Rectal smooth muscle tissue (tissue), 1 donor: Measurements from ENCODE around the gene FFAR2.
"Not testable (repeated sequence)": the region's sequence is repeated elsewhere in the genome, so short reads cannot be mapped to it uniquely, and the experiment has no call there.

ENCODE experiments used
- H3K27ac ChIP-seq: one replicate; pipeline ENCODE4 v1.7.0; 2013; ENCODE audit warnings: low read depth, low read length, inconsistent platforms
- H3K27me3 ChIP-seq: one replicate; pipeline ENCODE4 v1.7.0; 2013; ENCODE audit warnings: low read length; ENCODE audit not compliant: control insufficient read depth, insufficient read depth
- H3K36me3 ChIP-seq: one replicate; pipeline ENCODE4 v1.7.0; 2013; ENCODE audit warnings: low read length; ENCODE audit not compliant: control insufficient read depth, insufficient read depth
- H3K4me1 ChIP-seq: one replicate; pipeline ENCODE4 v1.7.0; 2013; ENCODE audit warnings: low read length; ENCODE audit not compliant: control insufficient read depth, insufficient read depth
- H3K4me3 ChIP-seq: one replicate; pipeline ENCODE4 v1.7.0; 2013; ENCODE audit warnings: low read length
- H3K9ac ChIP-seq: one replicate; pipeline ENCODE4 v1.7.0; 2013; ENCODE audit warnings: low read length

Gene FFAR2

DNA sequence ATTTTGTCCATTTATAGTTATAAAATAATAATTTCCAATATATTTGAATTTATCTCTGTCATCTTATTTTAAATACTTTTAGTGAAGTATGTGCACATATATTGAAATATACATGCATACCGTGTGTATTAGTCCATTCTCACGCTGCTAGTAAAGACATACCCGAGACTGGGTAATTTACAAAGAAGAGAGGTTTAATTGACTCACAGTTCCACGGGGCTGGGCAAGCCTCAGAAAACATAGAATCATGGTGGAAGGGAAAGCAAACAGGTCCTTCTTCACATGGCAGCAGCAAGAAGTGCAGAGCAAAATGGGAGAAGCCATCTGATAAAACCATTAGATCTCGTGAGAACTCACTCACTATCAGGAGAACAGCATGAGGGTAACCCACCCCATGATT is 37.6 kb upstream of the FFAR2 start:
- Histone ChIP-seq H3K4me3 (no peak overlapping the region), H3K27me3 (peaks cover 4% of the 10 kb centered on the region), H3K27ac (no peak overlapping the region), H3K4me1 (no peaks in the 10 kb centered on the region), H3K9ac (no peak overlapping the region), H3K36me3 (no peaks in the 10 kb centered on the region)

DNA sequence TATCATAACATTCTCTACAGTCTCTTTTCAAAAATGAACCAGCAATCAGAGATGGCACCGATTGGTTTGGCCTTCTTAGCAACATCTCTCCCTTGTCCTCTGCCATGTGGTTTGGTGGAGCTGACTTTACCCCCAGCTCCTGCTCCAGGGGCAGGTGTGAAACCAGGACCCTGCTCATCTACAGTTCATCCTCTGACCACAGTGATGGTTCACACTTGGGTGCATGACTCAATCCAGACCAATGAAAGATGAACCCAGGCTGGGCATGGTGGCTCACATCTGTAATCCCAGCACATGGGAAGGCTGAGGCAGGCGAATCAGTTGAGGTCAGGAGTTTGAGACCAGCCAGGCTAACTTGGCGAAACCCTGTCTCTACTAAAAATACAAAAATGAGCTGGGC is 33.6 kb upstream of the FFAR2 start:
- Histone ChIP-seq H3K27ac (no peak overlapping the region), H3K4me1 (no peaks in the 10 kb centered on the region), H3K4me3 (no peak overlapping the region), H3K27me3 (peaks cover 4% of the 10 kb centered on the region), H3K9ac (no peak overlapping the region), H3K36me3 (no peaks in the 10 kb centered on the region)

DNA sequence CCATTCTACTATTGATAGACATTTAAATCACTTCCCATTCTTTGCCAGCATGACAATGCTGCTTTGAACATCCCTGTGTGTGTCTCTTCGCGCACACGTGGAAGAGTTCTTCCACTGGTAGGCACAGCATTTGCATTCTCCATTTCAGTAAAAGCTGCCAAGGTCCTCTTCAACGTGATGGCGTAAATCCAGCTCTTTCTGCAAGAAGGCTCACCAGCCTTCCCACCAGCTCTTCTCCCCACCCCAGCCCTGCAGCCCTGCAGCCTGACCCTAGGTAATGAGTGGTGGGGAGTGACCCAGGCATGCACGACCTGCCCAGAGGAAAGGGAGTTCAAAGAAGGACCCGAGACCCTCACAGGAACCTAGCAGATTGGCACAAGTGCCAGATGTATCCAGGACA is 31.7 kb upstream of the FFAR2 start:
- Histone ChIP-seq H3K4me3 (no peak overlapping the region), H3K4me1 (no peaks in the 10 kb centered on the region), H3K9ac (no peak overlapping the region), H3K27ac (no peak overlapping the region), H3K27me3 (peaks cover 4% of the 10 kb centered on the region), H3K36me3 (no peaks in the 10 kb centered on the region)

DNA sequence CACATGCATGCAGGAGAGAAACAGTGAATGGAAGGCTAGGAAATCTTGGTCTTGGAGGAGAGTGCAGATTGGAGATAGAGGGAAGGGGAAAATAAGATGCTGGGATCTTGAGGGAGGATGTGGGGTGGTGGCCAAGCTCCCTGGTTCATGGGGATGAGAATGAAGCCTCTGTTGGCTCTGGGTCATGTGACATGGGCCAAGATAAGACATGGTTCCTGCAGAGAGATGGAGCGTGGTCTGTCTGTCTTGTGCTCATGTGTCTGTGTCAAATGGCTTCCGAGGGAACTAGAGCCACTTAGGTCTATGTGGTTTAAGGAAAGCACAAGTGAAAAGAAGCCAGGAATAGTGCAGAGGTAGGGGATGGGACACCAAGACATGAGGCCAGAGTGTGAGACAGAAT is 30.8 kb upstream of the FFAR2 start:
- H3K27me3 ChIP-seq: peaks cover 4% of the 10 kb centered on the region
- H3K9ac ChIP-seq: no peak overlapping the region
- H3K4me3 ChIP-seq: no peak overlapping the region
- no peaks in the 10 kb centered on the region for H3K36me3 ChIP-seq
- H3K27ac ChIP-seq: no peak overlapping the region
- no peaks in the 10 kb centered on the region for H3K4me1 ChIP-seq

DNA sequence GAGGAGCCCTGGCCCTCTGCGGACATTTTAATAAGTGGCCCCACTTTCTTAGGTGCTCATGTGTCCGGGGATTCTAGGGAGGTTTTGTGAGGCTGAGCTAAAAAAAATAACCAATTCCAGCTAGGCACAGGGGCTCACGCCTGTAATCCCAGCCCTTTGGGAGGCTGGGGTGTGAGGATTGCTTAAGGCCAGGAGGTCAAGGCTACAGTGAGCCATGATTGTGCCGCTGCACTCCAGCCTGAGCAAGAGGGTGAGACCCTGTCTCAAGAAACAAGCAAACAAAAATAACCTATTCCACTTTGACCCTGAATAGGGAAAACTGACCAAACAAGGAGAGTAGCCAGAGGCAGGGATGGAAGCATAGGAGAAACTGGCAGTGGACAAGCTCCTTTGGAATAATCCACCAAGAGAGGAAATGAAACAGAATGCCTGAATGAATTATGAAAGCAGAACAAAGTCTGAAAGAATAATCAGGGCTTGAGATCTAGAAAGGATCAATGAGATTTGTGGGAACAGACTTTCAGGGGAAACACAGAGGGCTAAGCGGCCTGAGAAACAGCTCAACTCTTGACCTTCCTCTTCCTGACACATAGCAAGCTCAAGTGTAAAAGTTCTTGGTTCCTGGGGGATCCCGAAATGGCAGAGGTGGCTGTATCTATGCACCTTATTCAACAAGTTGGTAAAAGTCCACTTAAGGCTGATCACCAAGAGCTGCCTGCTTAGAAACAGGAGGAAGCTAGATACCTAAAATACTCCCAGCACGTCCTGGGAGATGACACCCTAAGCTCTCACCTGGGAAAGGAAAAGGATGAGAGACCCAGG is 30.1 kb upstream of the FFAR2 start:
- no peaks in the 10 kb centered on the region for H3K36me3 ChIP-seq
- no peaks in the 10 kb centered on the region for H3K4me1 ChIP-seq
- no peak overlapping the region for H3K27ac ChIP-seq
- no peak overlapping the region for H3K4me3 ChIP-seq
- no peak overlapping the region for H3K9ac ChIP-seq
- H3K27me3 ChIP-seq: peaks cover 4% of the 10 kb centered on the region

DNA sequence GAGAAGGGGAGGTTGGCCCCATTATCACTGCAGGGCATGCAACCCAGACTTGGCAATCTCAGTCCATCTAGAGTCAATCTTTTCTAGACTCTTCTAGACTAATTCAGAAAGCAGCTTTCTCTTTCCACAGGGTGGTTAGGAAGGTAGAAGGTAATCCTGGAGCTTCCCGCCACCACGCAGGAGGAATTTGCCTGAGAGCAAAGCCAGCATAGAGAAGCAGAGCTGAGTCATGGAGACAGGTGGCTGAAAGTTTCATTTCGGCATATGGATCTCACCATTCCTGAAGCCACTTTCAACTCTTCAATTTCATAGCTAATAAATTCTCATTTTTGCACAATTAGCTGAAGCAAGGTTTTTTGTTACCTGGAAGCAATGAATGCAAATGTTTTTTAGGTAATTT is 29.0 kb upstream of the FFAR2 start:
- Histone ChIP-seq H3K9ac (no peak overlapping the region), H3K27me3 (peaks cover 4% of the 10 kb centered on the region), H3K27ac (no peak overlapping the region), H3K4me3 (no peak overlapping the region), H3K36me3 (no peaks in the 10 kb centered on the region), H3K4me1 (no peaks in the 10 kb centered on the region)

DNA sequence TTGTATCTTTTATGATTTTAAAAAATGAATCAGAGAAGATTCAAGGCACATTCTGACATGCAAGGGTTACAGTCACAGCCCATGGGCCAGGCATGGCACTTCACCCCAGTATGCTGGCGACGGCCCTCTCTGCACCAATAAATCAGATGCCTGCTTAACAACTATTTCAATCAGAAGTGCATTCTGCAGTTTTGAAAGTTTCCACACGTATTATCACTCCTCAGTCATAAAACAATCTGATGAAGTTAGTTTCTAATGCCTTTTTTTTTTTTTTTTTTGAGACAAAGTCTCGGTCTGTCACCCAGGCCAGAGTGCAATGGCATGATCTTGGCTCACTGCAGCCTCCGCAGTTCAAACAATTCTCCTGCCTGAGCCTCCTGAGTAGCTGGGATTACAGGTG is 28.3 kb upstream of the FFAR2 start:
- H3K27me3 ChIP-seq: no peaks in the 10 kb centered on the region
- no peak overlapping the region for H3K4me3 ChIP-seq
- no peak overlapping the region for H3K9ac ChIP-seq
- H3K4me1 ChIP-seq: no peaks in the 10 kb centered on the region
- H3K27ac ChIP-seq: no peak overlapping the region
- no peaks in the 10 kb centered on the region for H3K36me3 ChIP-seq

DNA sequence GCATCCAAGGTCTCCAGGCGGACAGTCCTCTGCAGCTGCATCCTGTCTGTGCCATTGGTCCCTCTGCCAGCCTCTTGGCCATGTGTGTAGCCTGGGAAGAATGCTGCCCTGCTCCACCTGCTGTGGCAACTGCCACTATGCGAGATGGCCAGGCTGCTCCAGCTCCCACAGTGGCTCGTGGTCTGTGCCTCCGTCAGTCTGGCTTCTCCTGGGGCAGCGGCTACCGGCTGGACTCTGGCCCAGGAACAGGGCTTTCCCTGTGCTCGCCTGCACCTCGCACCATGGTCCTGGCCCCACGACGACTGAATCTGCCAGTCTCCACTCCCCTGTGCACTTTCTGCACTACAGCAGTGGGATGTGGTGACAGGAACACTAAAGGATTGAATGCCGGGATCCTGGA is 26.7 kb upstream of the FFAR2 start:
- no peaks in the 10 kb centered on the region for H3K27me3 ChIP-seq
- no peak overlapping the region for H3K4me3 ChIP-seq
- no peaks in the 10 kb centered on the region for H3K36me3 ChIP-seq
- no peaks in the 10 kb centered on the region for H3K4me1 ChIP-seq
- H3K27ac ChIP-seq: no peak overlapping the region
- H3K9ac ChIP-seq: no peak overlapping the region

DNA sequence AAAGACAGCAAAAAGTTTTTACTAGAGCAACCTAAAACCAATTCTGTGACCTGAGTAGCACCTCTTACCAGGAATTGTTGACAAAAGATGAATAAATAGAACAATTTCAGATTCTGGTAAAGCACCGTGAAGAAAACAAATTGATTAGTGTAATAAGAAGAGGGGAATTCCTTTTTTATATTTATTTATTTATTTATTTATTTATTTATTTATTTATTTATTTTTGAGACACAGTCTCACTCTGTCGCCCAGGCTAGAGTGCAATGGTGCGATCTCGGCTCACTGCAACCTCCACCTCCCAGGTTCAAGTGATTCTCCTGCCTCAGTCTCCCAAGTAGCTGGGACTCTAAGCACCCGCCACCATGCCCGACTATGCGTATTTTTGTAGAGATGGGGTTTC is 24.7 kb upstream of the FFAR2 start:
- H3K27ac ChIP-seq, H3K27me3 ChIP-seq, H3K4me3 ChIP-seq, H3K9ac ChIP-seq, H3K4me1 ChIP-seq, H3K36me3 ChIP-seq: not testable (repeated sequence)

DNA sequence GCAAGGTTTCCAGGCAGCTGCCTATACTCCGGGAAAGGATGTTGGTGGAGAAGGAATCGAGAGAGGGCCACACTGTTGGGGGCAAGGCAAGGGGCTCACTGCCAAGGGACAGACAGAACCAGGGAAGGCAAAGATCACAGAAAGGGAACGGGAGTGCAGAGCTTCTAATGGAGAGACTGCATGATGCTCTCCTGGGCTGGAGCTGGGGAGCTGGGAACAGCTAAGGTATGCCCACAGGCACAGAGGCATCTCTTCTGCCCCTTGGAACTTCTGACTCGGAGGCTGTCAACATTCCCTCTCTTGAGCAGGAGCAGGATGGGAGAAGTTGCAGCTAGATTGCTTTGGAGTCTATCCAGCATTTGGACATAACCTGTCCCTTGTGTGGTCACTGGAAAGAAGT is 22.4 kb upstream of the FFAR2 start:
- no peaks in the 10 kb centered on the region for H3K27me3 ChIP-seq

DNA sequence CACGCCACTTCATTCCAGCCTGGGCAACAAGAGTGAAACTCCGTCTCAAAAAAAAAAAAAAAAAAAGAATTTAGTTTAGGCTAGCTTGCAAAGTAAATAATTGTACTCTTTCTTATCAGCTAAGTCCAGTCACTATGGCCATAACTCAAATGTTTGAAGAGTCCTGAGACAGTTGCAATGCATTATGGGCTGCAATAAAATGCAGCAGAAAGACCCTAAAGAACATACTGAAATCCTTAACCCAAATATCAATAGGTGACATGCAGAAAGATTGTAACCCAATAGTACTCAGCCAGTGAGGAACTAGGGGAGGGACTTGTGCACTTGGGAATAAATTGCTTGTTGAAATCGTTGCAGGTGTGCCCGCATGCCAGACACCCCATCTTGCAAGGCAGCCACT is 20.9 kb upstream of the FFAR2 start:
- H3K9ac ChIP-seq: no peak overlapping the region
- H3K4me3 ChIP-seq: no peak overlapping the region
- H3K36me3 ChIP-seq: no peaks in the 10 kb centered on the region
- no peaks in the 10 kb centered on the region for H3K27me3 ChIP-seq
- H3K27ac ChIP-seq: no peak overlapping the region
- H3K4me1 ChIP-seq: no peaks in the 10 kb centered on the region

More for the DNA sequence above, 22.4 kb upstream of the FFAR2 start:
- H3K4me1 ChIP-seq: no peaks in the 10 kb centered on the region
- no peaks in the 10 kb centered on the region for H3K36me3 ChIP-seq
- no peak overlapping the region for H3K27ac ChIP-seq
- H3K9ac ChIP-seq: no peak overlapping the region
- no peak overlapping the region for H3K4me3 ChIP-seq

DNA sequence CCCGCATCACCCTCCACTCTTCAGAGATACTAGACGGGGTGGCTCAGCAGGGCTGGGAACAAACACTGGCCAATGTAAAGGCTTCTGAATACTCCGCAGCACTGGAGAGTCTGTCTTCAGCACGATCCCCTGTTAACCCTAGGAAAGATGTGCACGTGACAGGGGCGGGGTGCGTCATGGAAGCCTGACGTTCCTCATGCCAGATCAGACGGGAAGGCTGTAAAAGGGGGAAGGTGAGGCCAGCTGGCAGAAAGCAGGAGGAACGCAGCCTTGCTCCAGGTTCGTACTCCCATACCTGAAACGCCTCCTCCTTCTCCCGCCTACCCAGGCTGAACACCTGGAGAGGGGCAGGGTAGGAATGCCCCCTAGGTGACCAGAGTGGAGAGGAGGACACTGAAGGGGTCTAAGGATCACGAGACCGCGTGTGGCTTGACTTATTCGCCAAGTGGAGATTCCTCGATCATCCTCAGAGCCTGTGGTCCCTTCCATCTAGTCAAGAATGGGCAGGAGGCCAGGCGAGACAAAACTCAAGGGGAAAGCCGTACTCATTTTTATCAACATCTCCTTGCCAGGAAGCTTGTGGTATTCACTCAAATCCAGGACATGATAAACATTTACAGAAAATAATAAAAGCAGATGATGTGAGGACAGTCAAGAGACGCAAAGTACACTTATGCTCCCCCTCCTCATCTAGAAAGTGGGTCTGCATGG is 18.2 kb upstream of the FFAR2 start:
- Histone ChIP-seq H3K9ac (no peak overlapping the region), H3K27me3 (no peaks in the 10 kb centered on the region), H3K36me3 (no peaks in the 10 kb centered on the region), H3K4me1 (no peaks in the 10 kb centered on the region), H3K4me3 (no peak overlapping the region), H3K27ac (no peak overlapping the region)
